C4-2B (cell line): Measurements from ENCODE around the gene OR2W1.

Experiments
- H3K27ac ChIP-seq: fragments of 450-650 bp; 2 replicates; pipeline ENCODE4 v1.5.1; 2017
- CTCF ChIP-seq: fragments of 450-650 bp; conservative IDR thresholded peaks from 2 replicates; pipeline ENCODE4 v1.5.1; 2017; ENCODE audit warnings: mild to moderate bottlenecking
- ZFX ChIP-seq: fragments of 450-650 bp; IDR thresholded peaks from 2 replicates; pipeline ENCODE4 v1.6.1; 2017

OR2W1 gene

GRCh38 chr6:28996844-28997510, 48.0 kb downstream of the OR2W1 start:
- TF ChIP-seq ZFX (no peak), CTCF (no peak)
- no peak overlapping the region for H3K27ac ChIP-seq

- TF ChIP-seq ZFX: no peak
- TF ChIP-seq CTCF: no peak
- no peak overlapping the region; the same call in 1 of the 2 replicates for H3K27ac ChIP-seq
These were observed 49.8 kb downstream of the OR2W1 start for GRCh38 chr6:28995093-28995650.
